GM12878 (cell line): ENCODE results near the gene DIP2B. TPM values are rescaled to one million over a fixed set of nuclear protein-coding genes. Genes with fewer than 3 reads are reported as not detected.
A peak's percentile ranks its signal among the peaks of the same experiment; 100 is the strongest.

Source experiments
- ATAC-seq: fragments of 200-7000 bp; cut with Tn5 transposase; 3 replicates; pipeline ENCODE4 v1.9.1; 2020; ENCODE audit warnings: mild to moderate bottlenecking, moderate library complexity
- BruUV-seq: library from RNA; stranded (reverse); fragments of 400-500 nt; replicated peaks from 2 replicates; lab custom pipeline; 2021; lab: Mats Ljungman, UMichigan
- CTCF ChIA-PET: fragments of 300-600 bp; sonication (Branson Sonifier 250); formaldehyde crosslinking; extraction: SDS; loops from one replicate; lab custom pipeline; 2021; ENCODE audit warnings: inconsistent platforms; lab: Yijun Ruan, JAX
- POLR2A ChIA-PET: fragments of 350-600 bp; formaldehyde crosslinking; extraction: SDS; loops from one replicate; lab custom pipeline; 2021; ENCODE audit warnings: inconsistent platforms; lab: Charles Lee
- RAD21 ChIA-PET: fragments of 300-600 bp; sonication (Branson Sonifier 250); formaldehyde crosslinking; loops from one replicate; lab custom pipeline; 2023; ENCODE audit warnings: antibody characterized with exemption; ENCODE audit not compliant: unreplicated experiment; lab: Charles Lee
- SMC1A ChIA-PET: fragments of 300-600 bp; sonication (Branson Sonifier 250); formaldehyde crosslinking; loops from one replicate; lab custom pipeline; 2023; ENCODE audit not compliant: unreplicated experiment, uncharacterized antibody; lab: Charles Lee
- DNase-seq: peaks from one replicate; pipeline ENCODE4 v3.0.0-alpha.2; 2011; ENCODE audit warnings: low read depth, low spot score
- FAIRE-seq: peaks from 3 replicates; lab custom pipeline; 2011; peaks lifted over from hg19 to GRCh38; lab: Jason Lieb, UNC
- H2AFZ ChIP-seq: 2 replicates; pipeline ENCODE4 v1.6.0; 2011; ENCODE audit warnings: low read depth, low read length, control low read depth; ENCODE audit not compliant: control insufficient read depth
- H3K27ac ChIP-seq: 2 replicates; pipeline ENCODE4 v1.5.1; 2011; ENCODE audit warnings: control low read depth; ENCODE audit not compliant: control insufficient read depth, insufficient read depth
- H3K27me3 ChIP-seq, 2 experiments: replicated peaks in 1 of 2; 2 replicates each; pipeline versions ENCODE4 v1.6.0 to v1.6.1; 2011; ENCODE audit warnings: low read length in 1 of 2; ENCODE audit not compliant: control insufficient read depth in 2 of 2, insufficient read depth in 2 of 2
- H3K36me3 ChIP-seq, 2 experiments: 2 replicates each; pipeline ENCODE4 v1.5.1; 2011; ENCODE audit warnings: low read length in 1 of 2; ENCODE audit not compliant: control insufficient read depth in 2 of 2, insufficient read depth in 2 of 2
- H3K4me1 ChIP-seq: 2 replicates; pipeline ENCODE4 v1.6.1; 2011; ENCODE audit warnings: mild to moderate bottlenecking, low read length, moderate library complexity, mixed read lengths; ENCODE audit not compliant: control insufficient read depth, insufficient read depth
- H3K4me2 ChIP-seq: 2 replicates; pipeline ENCODE4 v1.6.0; 2011; ENCODE audit warnings: control low read depth; ENCODE audit not compliant: control insufficient read depth, insufficient read depth
- H3K4me3 ChIP-seq: fragments of 200-600 bp; sonication (generic); 2 replicates; pipeline ENCODE4 v1.5.1; 2016
- H3K79me2 ChIP-seq: 2 replicates; pipeline ENCODE4 v1.6.0; 2011; ENCODE audit warnings: low read length; ENCODE audit not compliant: control insufficient read depth, insufficient read depth
- H3K9ac ChIP-seq: 2 replicates; pipeline ENCODE4 v1.8.0; 2011; ENCODE audit warnings: low read length, control low read depth, mixed read lengths; ENCODE audit not compliant: control insufficient read depth, insufficient read depth
- H3K9me3 ChIP-seq: replicated peaks from 3 replicates; pipeline ENCODE4 v1.5.1; 2011; ENCODE audit warnings: mild to moderate bottlenecking, low read length; ENCODE audit not compliant: control insufficient read depth, insufficient read depth
- H4K20me1 ChIP-seq: 2 replicates; pipeline ENCODE4 v1.6.0; 2011; ENCODE audit not compliant: control insufficient read depth, insufficient read depth
- ASH2L ChIP-seq: fragments of 300-600, 200-600 bp; sonication (generic); IDR thresholded peaks from 2 replicates; pipeline ENCODE4 v1.6.1; 2017; ENCODE audit warnings: low read depth, mild to moderate bottlenecking, borderline replicate concordance
- BCL11A ChIP-seq: IDR thresholded peaks from 2 replicates; pipeline ENCODE4 v1.6.1; 2011; ENCODE audit warnings: low read depth, low read length
- CREB1 ChIP-seq: IDR thresholded peaks from 2 replicates; pipeline ENCODE4 v1.6.1; 2012; ENCODE audit warnings: low read depth, mild to moderate bottlenecking, inconsistent platforms
- MAX ChIP-seq: IDR thresholded peaks from 2 replicates; pipeline ENCODE4 v1.6.1; 2012; ENCODE audit warnings: low read depth, low read length, improper control_type of control experiment
- NFYA ChIP-seq: IDR thresholded peaks from 2 replicates; pipeline ENCODE4 v1.6.1; 2011; ENCODE audit warnings: low read depth, mild to moderate bottlenecking, low read length, improper control_type of control experiment, borderline replicate concordance
- PKNOX1 ChIP-seq: fragments of 450-650 bp; IDR thresholded peaks from 2 replicates; pipeline ENCODE4 v1.6.1; 2016; ENCODE audit warnings: mild to moderate bottlenecking
- PML ChIP-seq: IDR thresholded peaks from 2 replicates; pipeline ENCODE4 v1.6.1; 2012; ENCODE audit warnings: low read length, inconsistent platforms
- RUNX3 ChIP-seq: IDR thresholded peaks from 2 replicates; pipeline ENCODE4 v1.6.1; 2012; ENCODE audit warnings: low read length, inconsistent platforms
- SMAD5 ChIP-seq: IDR thresholded peaks from 2 replicates; pipeline ENCODE4 v1.6.1; 2016; ENCODE audit warnings: antibody characterized with exemption, low read depth
- SMC3 ChIP-seq: IDR thresholded peaks from 2 replicates; pipeline ENCODE4 v1.6.1; 2011; ENCODE audit warnings: low read length, improper control_type of control experiment, borderline replicate concordance
- ZNF384 ChIP-seq: IDR thresholded peaks from 2 replicates; pipeline ENCODE4 v1.6.1; 2012; ENCODE audit warnings: low read depth, mild to moderate bottlenecking, low read length, improper control_type of control experiment, borderline replicate concordance
- ZNF592 ChIP-seq: fragments of 450-650 bp; IDR thresholded peaks from 2 replicates; pipeline ENCODE4 v1.6.1; 2017; ENCODE audit warnings: mild to moderate bottlenecking, moderate library complexity
- WGBS: methylation state at CpG from one replicate; pipeline ENCODE4 v1.1.6; 2016; ENCODE audit warnings: low lambda C conversion rate; ENCODE audit not compliant: insufficient replicate concordance, insufficient coverage; ENCODE audit errors: missing lambda C conversion rate; 5-methylcytosine and 5-hydroxymethylcytosine counted together
- in situ Hi-C: fragments of 300-500 bp; cut with MboI; formaldehyde crosslinking; loops from 9 replicates; pipeline ENCODE4 v1.14.3; 2018; ENCODE audit warnings: mixed read lengths
- intact Hi-C: fragments of 100-400 bp; cut with micrococcal nuclease; formaldehyde crosslinking; loops from one replicate; pipeline ENCODE4 v1.14.2; 2022; ENCODE audit not compliant: unreplicated experiment
- polyA plus RNA-seq, 11 experiments: library from polyadenylated mRNA; depleted of rRNA in 4 of 11; unstranded in 6 of 11; stranded (reverse) in 5 of 11; fragments of >200 nt; fragmentation: Nextera tagmentation in 4 of 11; fragmentation: Illumina TruSeq in 1 of 11; extraction: Ambion mirVana in 4 of 11; extraction: Trizol in 1 of 11; gene quantifications; 1 replicate in 1 of 11; 2 replicates in 10 of 11; pipeline versions ENCODE4 v1.2.1 to v1.2.3, GENCODE V29; 2011 to 2016; ENCODE audit warnings: inconsistent platforms in 2 of 11, missing spikeins in 2 of 11, low read depth in 1 of 11
- total RNA-seq, 4 experiments: library from RNA; depleted of rRNA in 3 of 4; stranded (reverse); fragments of >200 nt in 3 of 4; fragmentation: Illumina TruSeq in 1 of 4; extraction: Trizol in 1 of 4; gene quantifications; 2 replicates each; pipeline versions ENCODE4 v1.2.1 to v1.2.3, GENCODE V29; 2013 to 2021

Gene DIP2B
- total and polyA plus RNA-seq, 10 of the 15 experiments (the other 5 are each of a cell fraction or from before 2014, with no cell fraction given): 4.5 to 30.0 (median 18.6) TPM

- ATAC-seq (no peak), FAIRE-seq (no peak), DNase-seq (no peak)
- in situ Hi-C loops: no loop called here
- no peaks in the 10 kb centered on the region; the same call in 1 of the 2 replicates for H3K4me1 ChIP-seq
- intact Hi-C loops: no loop called here
- H2AFZ ChIP-seq: no peak overlapping the region
- H3K4me3 ChIP-seq: no peak overlapping the region
- no peaks in the 10 kb centered on the region; the same call in 2 of the 3 replicates for H3K9me3 ChIP-seq
- no peaks in the 10 kb centered on the region; a peak in 1 of 4 replicates for H3K36me3 ChIP-seq
- ChIA-PET SMC1A (interaction anchor here (0.7 kb wide), 1 partner anchor 47 kb away, joined by 4 read pairs; no protein-coding TSS in a partner anchor), RAD21 (interaction anchor here (0.6 kb wide), 1 partner anchor 87 kb away, joined by 3 read pairs; no protein-coding TSS in a partner anchor), CTCF (no interaction called here), POLR2A (interaction anchor here (0.6 to 1.1 kb wide), 2 partner anchors 16 to 17 kb away, joined by 3 to 7 read pairs; no protein-coding TSS in a partner anchor)
- no peak overlapping the region for H3K4me2 ChIP-seq
- peaks cover 30% of the 10 kb centered on the region for H3K79me2 ChIP-seq
- no TSS peak for BruUV-seq
- H3K27me3 ChIP-seq: no peaks in the 10 kb centered on the region
- no peaks in the 10 kb centered on the region for H4K20me1 ChIP-seq
- TF ChIP-seq PKNOX1: no peak
- no peak for TF ChIP-seq BCL11A
- TF ChIP-seq RUNX3: peak; percentile 39; the same call in 1 of the 2 replicates
- 55% methylated on average over 2 of the region's 2 CpGs for WGBS
- no peak overlapping the region for H3K9ac ChIP-seq
- H3K27ac ChIP-seq: no peak overlapping the region
Measured at GRCh38 chr12:50551866-50552265, 47.1 kb downstream of the DIP2B start.

GRCh38 chr12:50554651-50555050, 49.9 kb downstream of the DIP2B start:
- no peak for DNase-seq
- H3K79me2 ChIP-seq: peaks cover 24% of the 10 kb centered on the region
- FAIRE-seq: no peak
- POLR2A ChIA-PET: no interaction called here
- no peak overlapping the region for H3K9ac ChIP-seq
- SMC1A ChIA-PET: interaction anchor here (0.8 to 1.3 kb wide), 2 partner anchors 34 to 432 kb away, joined by 3 to 4 read pairs; no protein-coding TSS in a partner anchor
- H3K9me3 ChIP-seq: no peaks in the 10 kb centered on the region; the same call in 2 of the 3 replicates
- H3K4me2 ChIP-seq: no peak overlapping the region
- H3K27ac ChIP-seq: no peak overlapping the region
- intact Hi-C loops: no loop called here
- no peaks in the 10 kb centered on the region for H3K27me3 ChIP-seq
- CTCF ChIA-PET: interaction anchor here (0.8 to 1.6 kb wide), 2 partner anchors 45 to 49 kb away, joined by 3 to 5 read pairs; no protein-coding TSS in a partner anchor
- H4K20me1 ChIP-seq: no peaks in the 10 kb centered on the region
- no peak for ATAC-seq
- RAD21 ChIA-PET: no interaction called here
- H3K4me3 ChIP-seq: no peak overlapping the region
- no peaks in the 10 kb centered on the region; the same call in 1 of the 2 replicates for H3K4me1 ChIP-seq
- in situ Hi-C loops: no loop called here
- peaks cover 0 to 1% of the 10 kb centered on the region in 2 experiments; a peak in 2 of 4 replicates for H3K36me3 ChIP-seq
- 88% methylated on average over 13 of the region's 13 CpGs for whole genome bisulfite sequencing
- BruUV-seq: no TSS peak
- H2AFZ ChIP-seq: no peak overlapping the region
- TF ChIP-seq ASH2L: no peak
- TF ChIP-seq BCL11A: no peak
- TF ChIP-seq CREB1: no peak
- no peak for TF ChIP-seq PML
- no peak for TF ChIP-seq ZNF384
- no peak for TF ChIP-seq SMAD5
- TF ChIP-seq ZNF592: no peak
- no peak for TF ChIP-seq SMC3
- TF ChIP-seq MAX: no peak
- TF ChIP-seq NFYA: no peak
